Immature natural killer cell (primary cell): ENCODE data around the gene KLHL6. TPM values are rescaled to one million over a fixed set of nuclear protein-coding genes. Genes with fewer than 3 reads are reported as not detected.
"Not testable (repeated sequence)": the region's sequence is repeated elsewhere in the genome, so short reads cannot be mapped to it uniquely, and the experiment has no call there.

Experiments
- DNase-seq, 3 donors: peaks; one replicate each; pipeline ENCODE4 v3.0.0; 2022; ENCODE audit warnings: mixed read lengths in 1 of 3
- H3K27ac Mint-ChIP-seq, 6 donors: one replicate each; pipeline ENCODE4 v1.8.0; 2020; ENCODE audit warnings: mixed read lengths in 6 of 6, mild to moderate bottlenecking in 5 of 6, inconsistent platforms in 4 of 6, moderate library complexity in 3 of 6
- H3K27me3 Mint-ChIP-seq, 3 donors: one replicate each; pipeline ENCODE4 v1.8.0; 2020 to 2021; ENCODE audit warnings: low read depth in 3 of 3, mild to moderate bottlenecking in 3 of 3, mixed read lengths in 3 of 3, moderate library complexity in 3 of 3, inconsistent platforms in 1 of 3
- H3K36me3 Mint-ChIP-seq, 3 donors: one replicate each; pipeline ENCODE4 v1.8.0; 2020; ENCODE audit warnings: mixed read lengths in 3 of 3, inconsistent platforms in 2 of 3, mild to moderate bottlenecking in 2 of 3
- H3K4me1 Mint-ChIP-seq, 2 donors: one replicate each; pipeline ENCODE4 v1.8.0; 2020; ENCODE audit warnings: inconsistent platforms in 2 of 2, mild to moderate bottlenecking in 2 of 2, mixed read lengths in 2 of 2, moderate library complexity in 1 of 2
- H3K4me3 Mint-ChIP-seq, 5 donors: one replicate each; pipeline ENCODE4 v1.8.0; 2020; ENCODE audit warnings: mild to moderate bottlenecking in 5 of 5, mixed read lengths in 5 of 5, inconsistent platforms in 3 of 5, moderate library complexity in 3 of 5
- H3K9me3 Mint-ChIP-seq, 6 donors: one replicate each; pipeline ENCODE4 v1.8.0; 2020; ENCODE audit warnings: mild to moderate bottlenecking in 6 of 6, mixed read lengths in 6 of 6, inconsistent platforms in 4 of 6, moderate library complexity in 3 of 6
- polyA plus RNA-seq, 3 donors: library from polyadenylated mRNA; unstranded; fragments of 300-500 nt; fragmentation: Illumina TruSeq; gene quantifications; one replicate each; pipeline ENCODE4 v1.2.3, GENCODE V29; 2021

The KLHL6 gene
- polyA plus RNA-seq, 3 donors from 2014 or later = 2.2 to 6.1 (median 3.9) TPM

DNA sequence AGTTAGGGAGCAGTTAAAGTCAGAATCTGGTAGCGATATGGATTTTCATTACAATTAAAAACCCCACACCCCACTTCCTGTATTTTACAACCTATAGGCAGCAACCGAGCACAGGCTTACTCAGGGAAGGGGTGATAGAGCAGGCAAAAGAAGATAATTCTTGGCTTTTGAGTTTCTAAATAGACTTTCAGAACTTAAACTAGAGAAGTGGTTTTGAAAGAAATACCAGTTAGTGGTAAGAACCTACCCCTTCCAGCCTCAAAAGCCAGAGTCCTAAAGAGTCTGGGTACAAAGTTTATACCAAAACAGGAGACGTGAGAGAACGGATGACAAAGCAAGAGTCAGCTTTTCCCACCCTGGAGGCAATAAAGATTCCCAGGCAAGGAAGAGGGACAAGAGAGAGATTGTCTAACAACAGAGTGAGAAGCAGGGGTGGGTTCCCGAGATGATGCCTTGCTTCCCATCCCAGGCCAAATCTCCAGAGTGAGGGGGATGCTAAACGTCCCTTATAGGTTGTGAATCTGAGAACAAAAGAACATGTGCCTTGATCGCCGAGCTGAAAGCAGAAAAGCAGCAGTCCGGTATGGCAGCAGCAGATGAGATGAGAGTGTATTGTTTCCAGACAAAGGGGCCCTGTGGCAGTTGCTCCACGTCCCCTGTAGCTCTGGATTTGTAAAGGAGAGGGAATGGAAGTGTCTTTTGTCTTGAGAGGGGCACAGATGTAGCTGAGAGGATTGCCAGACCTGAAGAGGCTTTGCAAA, 36.8 kb downstream of the KLHL6 start:
- H3K4me3 Mint-ChIP-seq = no peak overlapping the region
- H3K36me3 Mint-ChIP-seq = peaks cover 0 to 22% (median 7%) of the 10 kb centered on the region in 3 donors
- peaks cover 0 to 2% (median 1%) of the 10 kb centered on the region in 3 donors for H3K27me3 Mint-ChIP-seq
- no peak for DNase-seq
- H3K9me3 Mint-ChIP-seq = no peaks in the 10 kb centered on the region
- peak overlapping the region in 5 of 6 donors; percentile 4 to 80 (median 74) for H3K27ac Mint-ChIP-seq
- H3K4me1 Mint-ChIP-seq = peaks cover 44 to 48% of the 10 kb centered on the region in 2 donors

DNA sequence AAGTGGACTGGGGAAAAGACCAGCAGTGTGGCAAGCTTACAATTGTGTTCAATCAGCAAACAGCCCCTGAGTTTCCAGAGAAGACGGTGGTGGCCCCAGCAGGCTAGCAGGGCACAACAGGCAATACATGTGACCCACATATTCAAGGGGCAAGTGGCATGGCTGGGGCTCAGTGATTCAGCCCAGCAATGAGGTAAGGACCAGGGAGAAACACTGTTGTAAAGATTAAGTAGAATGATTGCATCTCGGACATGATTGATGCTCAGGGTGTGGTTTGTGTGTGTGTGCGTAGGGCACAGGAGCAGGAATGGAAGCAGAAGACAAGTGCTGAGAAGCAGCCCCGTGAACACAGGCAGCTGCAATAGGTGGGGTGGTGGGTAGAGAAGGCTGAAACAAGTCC, 37.9 kb downstream of the KLHL6 start:
- Mint-ChIP-seq H3K4me3 (no peak overlapping the region), H3K27ac (peak overlapping the region in 5 of 6 donors; percentile 51 to 80 (median 75)), H3K9me3 (no peaks in the 10 kb centered on the region), H3K4me1 (peaks cover 52 to 58% of the 10 kb centered on the region in 2 donors), H3K27me3 (peaks cover 0 to 2% (median 1%) of the 10 kb centered on the region in 3 donors), H3K36me3 (peaks cover 0 to 22% (median 7%) of the 10 kb centered on the region in 3 donors)
- DNase-seq = no peak

DNA sequence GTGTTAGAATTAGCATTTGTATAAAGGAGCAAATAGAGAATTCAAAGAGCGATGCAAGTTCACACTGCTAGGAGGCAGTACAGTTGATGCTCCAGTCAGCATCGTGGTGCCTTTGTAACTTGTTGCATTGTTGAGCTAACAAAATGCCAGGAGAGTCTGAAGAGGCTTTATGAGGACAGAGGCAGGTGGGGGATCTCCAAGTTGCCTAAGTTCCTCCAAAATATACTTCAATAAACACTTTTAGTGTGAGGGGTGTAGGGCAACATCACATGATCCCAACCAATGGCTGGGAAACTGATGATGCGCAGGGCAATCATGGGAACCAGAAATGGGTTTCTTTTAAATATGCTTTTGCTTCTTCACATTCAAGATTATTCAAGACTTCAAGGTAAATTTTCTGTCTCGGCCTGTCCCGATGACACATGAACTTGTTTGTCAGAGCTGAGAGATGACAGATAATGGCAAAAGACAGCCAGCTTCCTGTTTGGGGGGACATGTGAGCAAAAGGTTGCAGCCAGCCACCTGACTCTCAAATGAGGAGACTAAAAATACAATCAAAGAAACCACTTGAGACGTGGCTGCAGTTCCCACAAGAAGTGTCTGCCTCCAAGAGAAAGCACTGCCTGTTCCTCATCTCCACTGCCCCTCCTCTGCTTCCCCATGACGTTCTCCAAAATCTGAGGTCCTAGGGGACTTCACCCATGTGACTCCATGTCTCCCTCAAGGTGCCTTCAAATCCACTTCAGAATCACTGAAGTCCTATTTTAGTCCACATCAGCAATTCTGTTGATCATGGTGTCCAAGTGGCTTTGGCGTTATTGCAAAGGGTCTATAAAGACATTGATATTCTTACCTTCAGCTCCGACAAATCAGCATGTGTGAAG, 39.3 kb downstream of the KLHL6 start:
- peaks cover 57 to 65% of the 10 kb centered on the region in 2 donors for H3K4me1 Mint-ChIP-seq
- H3K9me3 Mint-ChIP-seq = no peaks in the 10 kb centered on the region
- H3K36me3 Mint-ChIP-seq = peaks cover 0 to 26% (median 7%) of the 10 kb centered on the region in 3 donors
- H3K27me3 Mint-ChIP-seq = peaks cover 0 to 2% (median 1%) of the 10 kb centered on the region in 3 donors
- peak overlapping the region; percentile 80 to 95 (median 88) for H3K27ac Mint-ChIP-seq
- peak overlapping the region; percentile 36 to 48 (median 42) for H3K4me3 Mint-ChIP-seq
- DNase-seq = peak; percentile 67 to 75 (median 72)

DNA sequence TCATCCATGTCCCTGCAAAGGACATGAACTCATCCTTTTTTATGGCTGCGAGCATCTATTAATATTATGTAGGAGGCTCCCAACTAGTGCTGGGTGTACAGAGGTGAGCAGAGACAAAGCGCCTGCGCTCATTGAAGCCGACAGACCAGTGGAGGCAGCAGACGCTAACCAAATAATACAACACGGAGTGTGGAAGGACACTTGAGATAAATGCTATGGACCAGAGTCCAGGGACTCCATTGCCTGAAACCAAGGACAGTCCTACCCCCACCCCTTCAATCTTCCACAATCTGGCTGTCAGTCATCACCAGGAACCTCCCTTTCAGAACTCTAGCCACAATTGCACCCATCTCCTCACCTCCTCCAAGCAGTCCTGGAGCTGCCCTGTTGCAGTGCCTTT, 41.5 kb downstream of the KLHL6 start:
- Mint-ChIP-seq H3K4me1 (peaks cover 57 to 65% of the 10 kb centered on the region in 2 donors), H3K36me3 (peaks cover 0 to 19% (median 0%) of the 10 kb centered on the region in 3 donors), H3K4me3 (peak overlapping the region in 4 of 5 donors; percentile 24 to 59 (median 40))

DNA sequence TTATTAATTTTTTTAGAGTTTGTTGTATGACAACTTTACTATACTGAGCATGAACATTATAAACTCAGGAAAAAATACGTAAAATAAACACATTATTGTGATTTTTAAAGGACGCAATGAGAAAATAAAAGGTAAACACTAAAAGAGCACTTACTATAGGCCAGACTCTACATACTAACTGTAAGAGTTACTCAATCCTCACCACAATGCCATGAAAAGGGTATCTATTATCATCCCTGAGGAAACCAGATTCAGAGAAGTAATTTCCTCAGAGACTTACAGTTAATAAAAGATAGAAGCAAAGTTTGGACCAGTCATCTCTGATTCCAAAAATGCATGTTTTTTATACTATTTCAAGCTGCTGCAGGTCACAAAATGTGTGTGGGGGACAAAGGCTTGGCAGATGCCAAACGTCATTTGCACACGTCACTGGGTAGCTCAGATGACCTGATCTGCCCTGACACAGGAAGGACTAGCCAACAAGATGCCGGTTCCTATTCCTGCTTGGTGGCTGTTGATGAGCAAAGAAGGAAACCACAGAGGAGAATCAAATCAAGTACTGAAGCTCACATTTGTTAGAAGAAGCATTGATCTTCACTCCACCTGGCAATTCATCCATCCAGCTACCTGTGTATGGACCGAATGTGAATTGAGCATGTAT, 42.3 kb downstream of the KLHL6 start:
- peak; percentile 77 to 78 (median 77) for DNase-seq
- H3K9me3 Mint-ChIP-seq = no peaks in the 10 kb centered on the region

More for the DNA sequence above, 41.5 kb downstream of the KLHL6 start:
- peaks cover 0 to 2% (median 1%) of the 10 kb centered on the region in 3 donors for H3K27me3 Mint-ChIP-seq
- H3K27ac Mint-ChIP-seq = peak overlapping the region; percentile 56 to 91 (median 84)
- H3K9me3 Mint-ChIP-seq = no peaks in the 10 kb centered on the region
- no peak for DNase-seq

DNA sequence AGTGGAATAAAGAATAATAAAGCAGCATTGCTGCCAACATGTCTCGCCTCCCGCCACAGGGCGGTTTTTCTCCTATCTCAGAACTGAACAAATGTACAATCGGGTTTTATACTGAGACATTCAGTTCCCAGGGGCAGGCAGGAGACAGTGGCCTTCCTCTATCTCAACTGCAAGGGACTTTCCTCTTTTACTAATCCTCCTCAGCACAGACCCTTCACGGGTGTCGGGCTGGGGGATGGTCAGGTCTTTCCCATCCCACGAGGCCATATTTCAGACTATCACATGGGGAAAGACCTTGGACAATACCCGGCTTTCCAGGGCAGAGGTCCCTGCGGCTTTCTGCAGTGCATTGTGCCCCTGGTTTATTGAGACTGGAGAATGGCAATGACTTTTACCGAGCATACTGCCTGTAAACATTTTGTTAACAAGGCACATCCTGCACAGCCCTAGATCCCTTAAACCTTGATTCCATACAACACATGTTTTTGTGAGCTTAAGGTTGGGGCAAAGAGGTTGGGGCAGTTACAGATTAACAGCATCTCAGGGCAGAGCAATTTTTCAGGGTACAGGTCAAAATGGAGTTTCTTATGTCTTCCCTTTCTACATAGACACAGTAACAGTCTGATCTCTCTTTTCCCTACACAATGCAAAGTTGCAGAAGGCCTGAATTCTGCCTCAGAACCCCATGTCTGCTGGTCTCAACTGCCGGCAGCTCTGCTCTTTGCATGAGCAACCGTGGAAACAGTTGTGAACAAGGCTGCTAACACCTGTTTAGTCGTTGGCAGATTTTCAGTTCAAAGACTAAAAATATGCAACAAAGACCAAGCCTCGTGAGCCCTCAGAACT, 44.0 kb downstream of the KLHL6 start:
- H3K4me1 Mint-ChIP-seq = peaks cover 37 to 43% of the 10 kb centered on the region in 2 donors
- not testable (repeated sequence) for H3K9me3 Mint-ChIP-seq, H3K4me3 Mint-ChIP-seq, H3K27me3 Mint-ChIP-seq, DNase-seq
- H3K27ac Mint-ChIP-seq = peak overlapping the region in 5 of 6 donors; percentile 58 to 88 (median 82)
- H3K36me3 Mint-ChIP-seq = peaks cover 6 to 14% (median 9%) of the 10 kb centered on the region in 3 donors

More for the DNA sequence above, 42.3 kb downstream of the KLHL6 start:
- Mint-ChIP-seq H3K27ac (peak overlapping the region; percentile 56 to 91 (median 84)), H3K36me3 (peaks cover 0 to 16% (median 0%) of the 10 kb centered on the region in 3 donors), H3K4me1 (peaks cover 51 to 58% of the 10 kb centered on the region in 2 donors), H3K4me3 (peak overlapping the region; percentile 24 to 55 (median 30)), H3K27me3 (peaks cover 0 to 2% (median 1%) of the 10 kb centered on the region in 3 donors)

DNA sequence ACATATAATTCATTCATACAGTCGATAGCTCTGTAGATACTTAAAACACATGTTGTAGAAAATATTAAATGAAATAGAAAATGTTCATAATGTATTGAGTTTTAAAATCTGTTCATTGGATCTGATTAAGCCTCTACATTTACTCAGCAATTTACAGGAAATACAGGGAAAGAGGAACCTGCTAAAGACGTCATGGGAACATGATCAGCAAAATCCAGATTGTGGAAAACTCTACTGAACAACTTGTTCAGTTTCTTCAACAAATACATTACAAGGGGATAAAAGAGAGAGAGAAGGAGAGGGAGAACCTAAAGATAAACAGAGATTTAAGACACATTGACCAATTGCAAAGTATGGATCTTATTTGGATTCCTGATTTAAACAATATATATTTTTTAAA, 46.7 kb downstream of the KLHL6 start:
- Mint-ChIP-seq H3K9me3 (peaks cover 0 to 4% (median 0%) of the 10 kb centered on the region in 6 donors), H3K36me3 (peaks cover 17 to 29% (median 23%) of the 10 kb centered on the region in 3 donors), H3K27ac (peak overlapping the region in 2 of 6 donors; percentile 13 to 80), H3K4me3 (no peak overlapping the region), H3K4me1 (peaks cover 16 to 19% of the 10 kb centered on the region in 2 donors), H3K27me3 (peaks cover 0 to 2% (median 0%) of the 10 kb centered on the region in 3 donors)
- no peak for DNase-seq

DNA sequence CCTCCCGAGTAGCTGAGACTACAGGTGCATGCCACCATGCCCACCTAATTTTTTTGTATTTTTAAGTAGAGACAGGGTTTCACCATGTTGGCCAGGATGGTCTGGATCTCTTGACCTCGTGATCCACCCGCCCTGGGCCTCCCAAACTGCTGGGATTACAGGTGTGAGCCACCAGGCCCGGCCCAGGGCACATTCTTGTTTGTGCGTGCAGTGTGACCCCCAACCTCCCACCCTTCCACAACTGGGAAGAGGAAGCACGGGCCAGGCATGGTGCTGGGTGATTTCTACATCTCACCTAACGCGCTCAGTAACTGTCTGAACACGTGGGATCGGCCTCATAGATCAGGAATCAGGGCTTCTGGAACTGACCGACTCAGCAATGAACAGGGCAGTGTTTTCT, 48.0 kb downstream of the KLHL6 start:
- Mint-ChIP-seq H3K9me3 (peaks cover 0 to 4% (median 0%) of the 10 kb centered on the region in 6 donors), H3K27me3 (peaks cover 0 to 2% (median 0%) of the 10 kb centered on the region in 3 donors), H3K36me3 (peaks cover 23 to 32% (median 24%) of the 10 kb centered on the region in 3 donors), H3K4me1 (peaks cover 5 to 8% of the 10 kb centered on the region in 2 donors), H3K27ac (peak overlapping the region in 1 of 6 donors; percentile 57), H3K4me3 (no peak overlapping the region)
- no peak for DNase-seq

DNA sequence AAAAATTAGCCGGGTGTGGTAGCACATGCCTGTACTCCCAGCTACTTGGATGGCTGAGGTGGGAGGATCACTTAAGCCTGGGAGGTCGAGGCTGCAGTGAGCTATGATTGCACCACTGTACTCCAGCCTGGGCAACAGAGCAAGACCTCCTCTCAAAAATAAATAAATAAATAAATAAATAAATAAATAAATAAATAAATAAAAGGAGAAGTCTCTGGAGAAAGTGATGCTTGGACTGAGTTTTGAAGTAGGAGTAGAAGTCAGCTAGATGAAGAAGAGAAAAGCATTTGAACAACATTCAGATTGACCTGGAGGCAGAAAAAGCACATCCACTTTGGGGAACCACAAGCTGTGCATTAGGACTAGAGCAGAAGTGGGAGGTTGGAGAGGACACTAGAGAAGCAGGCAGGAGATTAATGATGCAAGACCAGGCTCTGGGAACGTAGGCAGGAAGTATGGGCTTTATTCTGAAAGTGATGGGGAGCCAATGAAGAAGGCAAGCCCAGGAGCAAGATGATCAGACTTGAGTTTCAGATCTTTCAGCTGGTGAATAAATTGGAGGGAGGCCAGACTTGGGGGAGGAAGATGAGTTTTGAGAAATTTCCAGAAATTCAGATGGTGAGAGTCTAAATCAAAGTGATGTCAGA, 48.7 kb downstream of the KLHL6 start:
- peaks cover 23 to 33% (median 27%) of the 10 kb centered on the region in 3 donors for H3K36me3 Mint-ChIP-seq
- DNase-seq = no peak
- H3K27ac Mint-ChIP-seq = peak overlapping the region in 2 of 6 donors; percentile 29 to 53
- H3K4me3 Mint-ChIP-seq = no peak overlapping the region
- peaks cover 0 to 2% (median 2%) of the 10 kb centered on the region in 3 donors for H3K27me3 Mint-ChIP-seq
- H3K9me3 Mint-ChIP-seq = peaks cover 0 to 4% (median 0%) of the 10 kb centered on the region in 6 donors
- peaks cover 4 to 5% of the 10 kb centered on the region in 2 donors for H3K4me1 Mint-ChIP-seq

DNA sequence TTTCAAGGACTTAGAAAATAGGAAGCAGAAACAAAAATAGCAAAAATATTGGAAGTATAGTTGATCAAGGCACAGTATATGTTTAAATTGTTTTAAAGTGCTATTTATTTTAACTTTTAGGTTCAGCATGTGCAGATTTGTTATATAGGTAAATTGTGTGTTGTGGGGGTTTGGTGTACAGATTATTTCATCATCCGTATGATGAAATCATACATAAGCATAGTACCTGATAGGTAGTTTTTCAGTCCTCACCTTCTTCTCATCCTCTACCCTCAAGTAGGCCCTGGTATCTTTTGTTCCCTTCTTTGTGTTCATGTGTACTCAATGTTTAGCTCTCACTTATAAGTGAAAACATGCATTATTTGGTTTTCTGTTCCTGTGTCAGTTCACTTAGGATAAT, 50.9 kb downstream of the KLHL6 start:
- peaks cover 0 to 2% of the 10 kb centered on the region in 2 donors for H3K4me1 Mint-ChIP-seq
- H3K27ac Mint-ChIP-seq = no peak overlapping the region
- H3K9me3 Mint-ChIP-seq = peaks cover 0 to 4% (median 0%) of the 10 kb centered on the region in 6 donors
- peaks cover 23 to 37% (median 32%) of the 10 kb centered on the region in 3 donors for H3K36me3 Mint-ChIP-seq
- no peak overlapping the region for H3K4me3 Mint-ChIP-seq
- peaks cover 0 to 3% (median 3%) of the 10 kb centered on the region in 3 donors for H3K27me3 Mint-ChIP-seq
- DNase-seq = no peak

DNA sequence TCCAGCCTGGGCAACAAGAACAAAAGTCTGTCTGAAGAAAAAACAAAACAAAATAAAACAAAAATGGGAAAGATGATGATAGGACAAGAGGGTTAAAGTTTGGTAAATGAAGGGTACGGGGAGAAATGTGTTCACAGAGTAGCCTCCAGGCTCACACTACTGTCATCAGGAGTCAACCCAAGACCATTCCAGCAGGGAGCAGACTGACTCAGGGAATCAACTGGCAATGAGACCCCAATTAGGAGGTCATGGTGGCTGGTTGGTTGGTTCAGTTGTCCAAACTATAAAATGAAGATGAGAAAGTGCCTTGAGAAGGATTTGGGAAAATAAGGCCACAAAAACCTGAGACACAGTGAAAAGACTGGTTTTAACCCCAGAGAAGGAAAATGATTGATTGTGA, 51.8 kb downstream of the KLHL6 start:
- peaks cover 0 to 2% of the 10 kb centered on the region in 2 donors for H3K4me1 Mint-ChIP-seq
- peak overlapping the region in 3 of 6 donors; percentile 36 to 42 (median 37) for H3K27ac Mint-ChIP-seq
- no peak overlapping the region for H3K4me3 Mint-ChIP-seq
- H3K9me3 Mint-ChIP-seq = peaks cover 0 to 4% (median 0%) of the 10 kb centered on the region in 6 donors
- DNase-seq = no peak
- H3K27me3 Mint-ChIP-seq = peaks cover 0 to 3% (median 3%) of the 10 kb centered on the region in 3 donors
- peaks cover 23 to 38% (median 35%) of the 10 kb centered on the region in 3 donors for H3K36me3 Mint-ChIP-seq
